ENCODE measurements around the gene CDK5RAP2. TPM values are rescaled to one million over a fixed set of nuclear protein-coding genes. Genes with fewer than 3 reads are reported as not detected.

Gene CDK5RAP2
- total RNA-seq, 6 experiments from 2014 or later, result 25.9 to 61.6 (median 34.7) TPM

GRCh38 chr9:120513825-120514396, 66.1 kb downstream of the CDK5RAP2 start:
- H3K36me3 ChIP-seq, result peaks cover 4 to 27% (median 12%) of the 10 kb centered on the region in 4 donors
- H3K4me3 ChIP-seq, result no peak overlapping the region
- 81% methylated on average over 3 of the region's 4 CpGs for WGBS (ENCODE audit: insufficient coverage, low coverage, low lambda C conversion rate, missing lambda C conversion rate)
- no peaks in the 10 kb centered on the region for H3K4me1 ChIP-seq
- H3K9me3 ChIP-seq, result no peaks in the 10 kb centered on the region
- no peak for TF ChIP-seq CTCF (IDR thresholded peaks at IDR 0.05)
- TF ChIP-seq POLR2A (IDR thresholded peaks at IDR 0.05), result no peak
- DNase-seq, result no peak
- intact Hi-C loops (cut with DNase I), result no loop called here
- no peak for ATAC-seq
- no peaks in the 10 kb centered on the region for H3K27me3 ChIP-seq
- H3K27ac ChIP-seq, result no peak overlapping the region

GRCh38 chr9:120510816-120511215, 69.2 kb downstream of the CDK5RAP2 start:
- intact Hi-C loops (cut with DNase I), result no loop called here
- no peak for DNase-seq
- 51% methylated on average over 3 of the region's 3 CpGs for WGBS (ENCODE audit: insufficient coverage, low coverage, low lambda C conversion rate, missing lambda C conversion rate)
- H3K36me3 ChIP-seq, result peaks cover 0 to 14% (median 6%) of the 10 kb centered on the region in 4 donors
- no peaks in the 10 kb centered on the region for H3K9me3 ChIP-seq
- TF ChIP-seq POLR2A (IDR thresholded peaks at IDR 0.05) (no peak), CTCF (IDR thresholded peaks at IDR 0.05) (no peak)
- no peaks in the 10 kb centered on the region for H3K27me3 ChIP-seq
- no peak overlapping the region for H3K27ac ChIP-seq
- no peaks in the 10 kb centered on the region for H3K4me1 ChIP-seq
- peak in 1 of 4 donors; percentile 36 for ATAC-seq
- no peak overlapping the region for H3K4me3 ChIP-seq

GRCh38 chr9:120507936-120508510, 71.9 kb downstream of the CDK5RAP2 start:
- Histone ChIP-seq H3K9me3 (no peaks in the 10 kb centered on the region), H3K4me1 (no peaks in the 10 kb centered on the region), H3K4me3 (no peak overlapping the region), H3K27me3 (no peaks in the 10 kb centered on the region), H3K27ac (no peak overlapping the region), H3K36me3 (peaks cover 0 to 9% (median 4%) of the 10 kb centered on the region in 4 donors)
- TF ChIP-seq CTCF (IDR thresholded peaks at IDR 0.05) (no peak), POLR2A (IDR thresholded peaks at IDR 0.05) (no peak)
- intact Hi-C loops (cut with DNase I), result no loop called here
- ATAC-seq, result no peak
- 93% methylated on average over 3 of the region's 3 CpGs for WGBS (ENCODE audit: insufficient coverage, low coverage, low lambda C conversion rate, missing lambda C conversion rate)
- no peak for DNase-seq

GRCh38 chr9:120505186-120505585, 74.8 kb downstream of the CDK5RAP2 start:
- Histone ChIP-seq H3K36me3 (peaks cover 0 to 3% (median 0%) of the 10 kb centered on the region in 4 donors), H3K9me3 (no peaks in the 10 kb centered on the region), H3K27me3 (no peaks in the 10 kb centered on the region), H3K4me3 (no peak overlapping the region), H3K4me1 (no peaks in the 10 kb centered on the region), H3K27ac (no peak overlapping the region)
- intact Hi-C loops (cut with DNase I), result no loop called here
- peak; percentile 85 to 92 (median 90) for ATAC-seq
- DNase-seq, result no peak
- 53% methylated on average over 4 of the region's 4 CpGs for WGBS (ENCODE audit: insufficient coverage, low coverage, low lambda C conversion rate, missing lambda C conversion rate)
- TF ChIP-seq CTCF (IDR thresholded peaks at IDR 0.05) (peak; percentile 26 to 58 (median 40)), POLR2A (IDR thresholded peaks at IDR 0.05) (no peak)
